ENCODE measurements around the gene PEX3. TPM values are rescaled to one million over a fixed set of nuclear protein-coding genes. Genes with fewer than 3 reads are reported as not detected.
"Not testable (repeated sequence)": the region's sequence is repeated elsewhere in the genome, so short reads cannot be mapped to it uniquely, and the experiment has no call there.

The PEX3 gene
- total RNA-seq, 1 donor from 2014 or later: 16.3 TPM

DNA sequence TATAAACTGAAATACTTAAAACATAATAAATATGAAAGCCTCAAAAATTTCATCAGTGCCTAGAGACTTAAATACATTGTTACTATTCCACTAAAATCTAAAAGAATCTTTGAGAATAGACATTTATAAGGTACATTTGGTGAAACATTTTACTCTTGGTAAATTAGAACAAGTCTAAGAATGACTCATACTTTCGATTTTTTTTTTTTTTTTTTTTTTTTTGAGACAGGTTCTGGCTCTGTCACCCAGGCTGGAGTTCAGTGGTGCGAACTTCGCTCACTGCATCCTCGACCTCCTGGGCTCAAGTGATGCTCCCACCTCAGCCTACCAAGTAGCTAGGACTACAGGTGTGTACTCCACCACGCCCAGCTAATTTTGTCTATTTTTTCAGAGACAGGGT, 54.5 kb downstream of the PEX3 start:
- Mint-ChIP-seq H3K4me3 (ENCODE audit: unreplicated experiment) (no peak overlapping the region), H3K4me1 (ENCODE audit: unreplicated experiment) (no peaks in the 10 kb centered on the region), H3K27me3 (ENCODE audit: unreplicated experiment) (peaks cover 1% of the 10 kb centered on the region), H3K36me3 (ENCODE audit: low read depth, unreplicated experiment) (peaks cover 1% of the 10 kb centered on the region), H3K27ac (ENCODE audit: unreplicated experiment) (no peak overlapping the region), H3K9me3 (ENCODE audit: unreplicated experiment) (no peaks in the 10 kb centered on the region)
- DNase-seq (ENCODE audit: low spot score): no peak
- TF ChIP-seq, protein P1, sequence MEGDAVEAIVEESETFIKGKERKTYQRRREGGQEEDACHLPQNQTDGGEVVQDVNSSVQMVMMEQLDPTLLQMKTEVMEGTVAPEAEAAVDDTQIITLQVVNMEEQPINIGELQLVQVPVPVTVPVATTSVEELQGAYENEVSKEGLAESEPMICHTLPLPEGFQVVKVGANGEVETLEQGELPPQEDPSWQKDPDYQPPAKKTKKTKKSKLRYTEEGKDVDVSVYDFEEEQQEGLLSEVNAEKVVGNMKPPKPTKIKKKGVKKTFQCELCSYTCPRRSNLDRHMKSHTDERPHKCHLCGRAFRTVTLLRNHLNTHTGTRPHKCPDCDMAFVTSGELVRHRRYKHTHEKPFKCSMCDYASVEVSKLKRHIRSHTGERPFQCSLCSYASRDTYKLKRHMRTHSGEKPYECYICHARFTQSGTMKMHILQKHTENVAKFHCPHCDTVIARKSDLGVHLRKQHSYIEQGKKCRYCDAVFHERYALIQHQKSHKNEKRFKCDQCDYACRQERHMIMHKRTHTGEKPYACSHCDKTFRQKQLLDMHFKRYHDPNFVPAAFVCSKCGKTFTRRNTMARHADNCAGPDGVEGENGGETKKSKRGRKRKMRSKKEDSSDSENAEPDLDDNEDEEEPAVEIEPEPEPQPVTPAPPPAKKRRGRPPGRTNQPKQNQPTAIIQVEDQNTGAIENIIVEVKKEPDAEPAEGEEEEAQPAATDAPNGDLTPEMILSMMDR (IDR thresholded peaks at IDR 0.05; ENCODE audit: unreplicated experiment): no peak

DNA sequence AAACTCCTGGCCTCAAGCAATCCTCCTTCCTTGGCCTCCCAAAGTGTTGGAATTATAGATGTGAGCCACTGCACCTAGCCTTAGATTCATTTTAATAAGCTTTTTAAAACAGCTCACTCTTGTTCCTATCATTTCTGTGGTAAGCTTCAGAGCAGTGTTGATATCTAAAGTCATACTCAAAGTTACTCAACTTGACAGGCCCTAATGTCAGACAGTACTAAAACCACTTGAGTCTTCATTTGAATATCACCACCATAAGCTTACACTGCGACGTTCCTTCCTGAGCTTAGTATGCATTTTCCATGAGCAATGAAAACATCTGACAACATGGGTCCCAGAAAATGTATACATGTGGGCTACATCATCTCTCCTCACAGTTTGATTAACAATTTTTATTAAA, 54.9 kb downstream of the PEX3 start:
- Mint-ChIP-seq H3K4me3 (ENCODE audit: unreplicated experiment) (no peak overlapping the region), H3K4me1 (ENCODE audit: unreplicated experiment) (no peaks in the 10 kb centered on the region), H3K27me3 (ENCODE audit: unreplicated experiment) (no peaks in the 10 kb centered on the region), H3K9me3 (ENCODE audit: unreplicated experiment) (no peaks in the 10 kb centered on the region), H3K36me3 (ENCODE audit: low read depth, unreplicated experiment) (no peaks in the 10 kb centered on the region), H3K27ac (ENCODE audit: unreplicated experiment) (no peak overlapping the region)
- no peak for DNase-seq (ENCODE audit: low spot score)
- TF ChIP-seq, protein P1 (IDR thresholded peaks at IDR 0.05; ENCODE audit: unreplicated experiment): no peak

DNA sequence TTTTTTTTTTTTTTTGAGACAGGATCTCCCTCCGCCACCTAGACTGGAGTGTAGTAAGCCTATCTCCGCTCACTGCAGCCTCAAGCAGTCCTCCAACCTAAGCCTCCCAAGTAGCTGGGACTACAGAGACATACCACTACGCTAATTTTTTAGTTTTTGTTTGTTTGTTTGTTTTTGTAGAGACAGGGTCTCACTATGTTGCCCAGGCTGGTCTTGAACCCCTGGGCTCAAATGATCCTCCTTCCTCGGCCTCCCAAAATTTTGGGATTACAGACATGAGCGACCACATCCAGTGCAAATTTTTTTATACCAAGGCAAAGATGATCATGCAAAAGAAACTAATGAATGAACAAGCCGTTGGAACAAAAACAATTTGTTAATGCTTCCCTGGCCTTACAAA, 55.6 kb downstream of the PEX3 start:
- TF ChIP-seq, protein P1 (IDR thresholded peaks at IDR 0.05; ENCODE audit: unreplicated experiment): no peak
- H3K27me3 Mint-ChIP-seq (ENCODE audit: unreplicated experiment): peaks cover 3% of the 10 kb centered on the region
- no peak overlapping the region for H3K27ac Mint-ChIP-seq (ENCODE audit: unreplicated experiment)
- H3K4me1 Mint-ChIP-seq (ENCODE audit: unreplicated experiment): peaks cover 6% of the 10 kb centered on the region
- no peak overlapping the region for H3K4me3 Mint-ChIP-seq (ENCODE audit: unreplicated experiment)
- H3K9me3 Mint-ChIP-seq (ENCODE audit: unreplicated experiment): no peaks in the 10 kb centered on the region
- DNase-seq (ENCODE audit: low spot score): no peak
- no peaks in the 10 kb centered on the region for H3K36me3 Mint-ChIP-seq (ENCODE audit: low read depth, unreplicated experiment)

DNA sequence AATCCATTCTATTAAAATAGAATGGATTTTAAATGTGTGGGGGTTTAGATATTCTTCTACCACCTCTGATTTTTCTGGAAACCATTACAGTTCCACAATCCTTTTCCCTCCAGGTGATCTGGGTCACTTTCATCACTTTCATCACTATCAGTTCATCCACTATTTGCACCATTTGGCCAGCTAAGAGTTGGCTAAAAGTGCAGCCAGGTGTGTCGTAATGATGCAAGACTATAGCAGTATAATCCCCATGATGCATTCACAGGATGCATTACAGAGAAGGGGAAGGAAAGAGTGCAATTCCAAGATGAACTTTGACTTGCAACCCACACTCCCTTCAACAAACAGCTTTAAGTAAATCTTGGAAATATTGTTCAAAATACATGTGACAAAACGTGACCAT, 56.0 kb downstream of the PEX3 start:
- no peak for DNase-seq (ENCODE audit: low spot score)
- Mint-ChIP-seq H3K4me1 (ENCODE audit: unreplicated experiment) (peaks cover 6% of the 10 kb centered on the region), H3K27ac (ENCODE audit: unreplicated experiment) (no peak overlapping the region), H3K36me3 (ENCODE audit: low read depth, unreplicated experiment) (no peaks in the 10 kb centered on the region), H3K27me3 (ENCODE audit: unreplicated experiment) (peaks cover 3% of the 10 kb centered on the region), H3K9me3 (ENCODE audit: unreplicated experiment) (no peaks in the 10 kb centered on the region), H3K4me3 (ENCODE audit: unreplicated experiment) (no peak overlapping the region)
- TF ChIP-seq, protein P1 (IDR thresholded peaks at IDR 0.05; ENCODE audit: unreplicated experiment): no peak

DNA sequence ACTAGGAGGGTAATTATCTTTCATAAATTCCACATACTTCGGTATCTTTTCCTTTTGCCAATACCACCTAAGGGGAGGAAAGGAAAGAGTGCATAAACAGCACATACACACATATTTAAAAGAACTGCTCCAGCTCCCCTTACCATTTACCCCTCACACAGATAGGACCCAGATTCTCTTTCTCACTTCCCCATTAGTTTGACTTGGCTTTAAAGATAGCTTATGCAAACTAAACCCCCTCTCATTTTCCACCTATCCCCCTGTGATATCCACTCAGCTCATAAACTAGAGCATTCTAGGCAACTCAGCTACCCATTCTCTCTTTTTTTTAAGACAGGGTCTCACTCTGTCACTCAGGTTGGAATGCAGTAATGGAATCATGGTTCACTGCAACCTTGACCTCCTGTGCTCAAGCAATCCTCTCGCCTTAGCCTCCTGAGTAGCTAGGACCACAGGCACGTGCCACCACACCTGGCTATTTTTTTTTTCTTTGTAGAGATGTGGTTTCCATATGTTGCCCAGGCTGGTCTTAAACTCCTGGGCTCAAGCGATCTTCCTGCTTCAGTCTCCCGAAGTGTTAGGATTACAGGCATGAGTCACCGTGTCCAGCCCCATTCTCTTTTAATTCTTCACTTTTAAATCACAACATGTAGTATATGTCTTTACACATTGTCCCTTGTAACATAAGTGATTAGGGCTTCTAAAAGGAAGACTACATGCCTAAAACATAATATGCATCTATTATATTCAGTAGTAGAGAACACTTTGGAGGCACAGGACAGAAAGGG, 56.9 kb downstream of the PEX3 start:
- Mint-ChIP-seq H3K4me1 (ENCODE audit: unreplicated experiment) (peaks cover 6% of the 10 kb centered on the region), H3K4me3 (ENCODE audit: unreplicated experiment) (no peak overlapping the region), H3K9me3 (ENCODE audit: unreplicated experiment) (no peaks in the 10 kb centered on the region), H3K27ac (ENCODE audit: unreplicated experiment) (no peak overlapping the region), H3K36me3 (ENCODE audit: low read depth, unreplicated experiment) (no peaks in the 10 kb centered on the region), H3K27me3 (ENCODE audit: unreplicated experiment) (peaks cover 3% of the 10 kb centered on the region)
- TF ChIP-seq, protein P1 (IDR thresholded peaks at IDR 0.05; ENCODE audit: unreplicated experiment): no peak
- DNase-seq (ENCODE audit: low spot score): no peak

DNA sequence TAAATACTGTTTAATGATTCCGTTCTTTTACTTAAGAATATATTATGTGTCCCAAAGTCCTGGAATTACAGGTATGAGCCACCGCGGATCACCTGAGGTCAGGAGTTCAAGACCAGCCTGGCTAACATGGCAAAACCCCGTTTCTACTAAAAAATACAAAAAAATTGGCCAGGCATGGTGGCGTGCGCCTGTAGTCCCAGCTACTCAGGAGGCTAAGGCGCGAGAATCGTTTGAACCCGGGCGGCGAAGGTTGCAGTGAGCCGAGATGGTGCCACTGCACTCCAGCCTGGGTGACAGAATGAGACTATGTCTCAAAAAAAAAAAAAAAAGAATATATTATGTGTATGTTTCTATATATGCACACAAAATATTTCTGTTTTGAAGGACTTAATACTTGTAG, 59.7 kb downstream of the PEX3 start:
- H3K27me3 Mint-ChIP-seq (ENCODE audit: unreplicated experiment); H3K27ac Mint-ChIP-seq (ENCODE audit: unreplicated experiment); H3K9me3 Mint-ChIP-seq (ENCODE audit: unreplicated experiment); H3K36me3 Mint-ChIP-seq (ENCODE audit: low read depth, unreplicated experiment); H3K4me1 Mint-ChIP-seq (ENCODE audit: unreplicated experiment); DNase-seq (ENCODE audit: low spot score); H3K4me3 Mint-ChIP-seq (ENCODE audit: unreplicated experiment): not testable (repeated sequence)
